Epithelial cell of esophagus (primary cell): ENCODE results near the gene ZNF564.

Source experiments
- DNase-seq: peaks from one replicate; pipeline ENCODE4 v3.0.0; 2010; ENCODE audit warnings: low read depth
- H3K4me3 ChIP-seq: 2 replicates; pipeline ENCODE4 v1.5.1; 2011; ENCODE audit warnings: mild to moderate bottlenecking, low read length, control low read depth
- CTCF ChIP-seq: IDR thresholded peaks from 2 replicates; pipeline ENCODE4 v1.5.1; 2011; ENCODE audit warnings: low read depth, mild to moderate bottlenecking, low read length, control low read depth, inconsistent platforms; ENCODE audit not compliant: insufficient read depth; ENCODE audit errors: missing control alignments

ZNF564 gene

DNA sequence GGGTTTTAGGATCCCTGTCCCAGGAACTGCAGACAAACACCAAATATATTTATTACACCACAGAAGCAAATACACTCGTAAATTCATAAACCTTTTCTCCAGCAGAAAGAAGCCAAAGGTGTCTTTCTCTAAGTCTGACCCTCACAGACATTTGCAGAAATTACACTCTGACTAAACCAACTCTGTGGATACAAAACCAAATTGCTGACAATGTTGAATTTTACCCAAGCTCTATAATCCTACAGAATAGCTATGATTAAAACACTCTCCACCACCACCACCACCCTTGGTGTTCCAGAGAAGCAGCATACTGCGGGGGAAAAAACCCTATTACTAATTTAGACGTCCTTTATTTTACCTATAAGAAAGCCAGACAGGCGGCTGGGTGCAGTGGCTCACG lies 5.2 kb downstream of the ZNF564 start:
- no peak for TF ChIP-seq CTCF
- no peak for DNase-seq
- no peak overlapping the region for H3K4me3 ChIP-seq

GRCh38 chr19:12545267-12545666 lies 6.0 kb downstream of the ZNF564 start:
- DNase-seq, result no peak
- H3K4me3 ChIP-seq, result no peak overlapping the region
- no peak for TF ChIP-seq CTCF

DNA sequence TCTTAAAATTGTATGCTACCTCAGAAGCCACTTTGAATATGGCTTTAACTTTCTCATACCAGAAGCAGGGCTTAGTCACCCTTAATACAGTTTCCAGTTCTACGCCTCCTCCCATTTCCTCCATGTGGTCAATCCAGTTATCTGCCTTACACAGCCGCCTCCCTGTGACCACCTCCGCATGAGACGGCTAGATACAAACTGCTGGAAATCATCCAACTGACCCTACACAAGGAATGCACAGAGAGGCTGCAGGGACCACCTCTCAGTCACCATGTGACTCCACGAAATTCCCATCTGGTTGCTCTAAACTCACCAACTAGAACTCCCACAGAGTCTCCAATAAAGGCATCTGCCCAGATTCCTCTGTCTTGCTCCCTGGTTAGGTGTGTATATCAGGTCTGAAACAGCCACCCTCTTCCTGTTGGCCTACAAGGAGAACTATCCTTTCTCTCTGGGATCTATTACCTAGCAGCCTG lies 6.8 kb downstream of the ZNF564 start:
- no peak overlapping the region for H3K4me3 ChIP-seq
- TF ChIP-seq CTCF, result no peak
- DNase-seq, result peak; percentile 33

GRCh38 chr19:12543855-12544254 lies 7.4 kb downstream of the ZNF564 start:
- no peak for TF ChIP-seq CTCF
- DNase-seq, result peak; percentile 73
- H3K4me3 ChIP-seq, result no peak overlapping the region

- DNase-seq, result peak; percentile 32
- H3K4me3 ChIP-seq, result no peak overlapping the region
- no peak for TF ChIP-seq CTCF
Measured at GRCh38 chr19:12527034-12527836, 24.0 kb downstream of the ZNF564 start.

DNA sequence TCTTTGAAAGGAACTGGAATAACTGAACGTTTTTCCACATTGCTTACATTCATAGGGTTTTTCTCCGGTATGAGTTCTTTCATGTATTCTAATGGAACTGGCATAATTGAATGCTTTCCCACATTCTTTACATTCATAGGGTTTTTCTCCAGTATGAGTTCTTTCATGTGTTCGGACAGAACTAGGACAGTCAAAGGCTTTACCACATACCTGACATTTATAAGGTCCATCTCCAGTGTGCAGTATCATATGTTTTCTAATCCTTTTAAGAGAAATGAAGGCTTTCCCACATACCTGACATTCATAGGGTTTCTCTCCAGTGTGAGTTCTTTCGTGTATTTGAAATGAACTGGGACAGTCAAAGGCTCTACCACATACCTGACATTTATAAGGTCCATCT lies 24.7 kb downstream of the ZNF564 start:
- TF ChIP-seq CTCF, result no peak
- no peak for DNase-seq
- H3K4me3 ChIP-seq, result no peak overlapping the region

- TF ChIP-seq CTCF, result peak; percentile 28
- no peak for DNase-seq
- no peak overlapping the region for H3K4me3 ChIP-seq
Measured at GRCh38 chr19:12521996-12522395, 29.3 kb downstream of the ZNF564 start.
